Tibial nerve (tissue), 4 donors: ENCODE data around the gene PRKCE. TPM values are rescaled to one million over a fixed set of nuclear protein-coding genes. Genes with fewer than 3 reads are reported as not detected.

ENCODE experiments used
- DNase-seq, 2 donors: peaks; one replicate each; pipeline ENCODE4 v3.0.0-alpha.2; 2019; ENCODE audit warnings: low spot score in 2 of 2
- H3K27ac ChIP-seq, 4 donors: fragments of 200-600 bp; sonication (generic) in 3 of 4; one replicate each; pipeline ENCODE4 v1.5.1; 2017 to 2019; ENCODE audit warnings: mild to moderate bottlenecking in 1 of 4
- H3K27me3 ChIP-seq, 2 donors: fragments of 200-600 bp; sonication (generic) in 1 of 2; one replicate each; pipeline versions ENCODE4 v1.5.1 to v1.6.0; 2017 to 2019
- H3K36me3 ChIP-seq, 3 donors: fragments of 200-600 bp; sonication (generic); one replicate each; pipeline ENCODE4 v1.5.1; 2018 to 2019
- H3K4me1 ChIP-seq, 4 donors: fragments of 200-600 bp; sonication (generic) in 3 of 4; one replicate each; pipeline ENCODE4 v1.5.1; 2017 to 2019
- H3K4me3 ChIP-seq, 4 donors: fragments of 200-600 bp; sonication (generic) in 3 of 4; one replicate each; pipeline ENCODE4 v1.5.1; 2017 to 2019; ENCODE audit warnings: mild to moderate bottlenecking in 1 of 4, moderate library complexity in 1 of 4
- H3K9me3 ChIP-seq, 4 donors: fragments of 200-600 bp; sonication (generic) in 3 of 4; one replicate each; pipeline ENCODE4 v1.5.1; 2017 to 2019
- EP300 ChIP-seq, 2 donors: sonication (generic); formaldehyde crosslinking; IDR thresholded peaks; one replicate each; pipeline ENCODE4 v1.6.1; 2017; ENCODE audit warnings: antibody characterized with exemption in 2 of 2, mild to moderate bottlenecking in 1 of 2
- POLR2A ChIP-seq, 2 donors: fragments of 450-650 bp; IDR thresholded peaks; one replicate each; pipeline ENCODE4 v1.6.1; 2017; ENCODE audit warnings: antibody characterized with exemption in 2 of 2, mild to moderate bottlenecking in 2 of 2, moderate library complexity in 2 of 2
- WGBS, 2 donors: methylation state at CpG; one replicate each; pipeline ENCODE4 v1.1.5; 2018; 5-methylcytosine and 5-hydroxymethylcytosine counted together
- total RNA-seq, 4 donors: library from RNA; depleted of rRNA; stranded (reverse); fragments of >200 nt; gene quantifications; one replicate each; pipeline ENCODE4 v1.1.0, GENCODE V29; 2016
- TF ChIP-seq, protein P1 (sequence below), 5 experiments: fragments of 200-600 bp in 3 of 5; fragments of 450-650 bp in 2 of 5; sonication (generic) in 3 of 5; IDR thresholded peaks; one replicate each; pipeline ENCODE4 v1.5.1; 2016 to 2019; ENCODE audit warnings: antibody characterized with exemption in 5 of 5, mild to moderate bottlenecking in 3 of 5, moderate library complexity in 2 of 5

PRKCE gene
- total RNA-seq, 4 donors from 2014 or later = 14.4 to 22.4 (median 17.9) TPM

DNA sequence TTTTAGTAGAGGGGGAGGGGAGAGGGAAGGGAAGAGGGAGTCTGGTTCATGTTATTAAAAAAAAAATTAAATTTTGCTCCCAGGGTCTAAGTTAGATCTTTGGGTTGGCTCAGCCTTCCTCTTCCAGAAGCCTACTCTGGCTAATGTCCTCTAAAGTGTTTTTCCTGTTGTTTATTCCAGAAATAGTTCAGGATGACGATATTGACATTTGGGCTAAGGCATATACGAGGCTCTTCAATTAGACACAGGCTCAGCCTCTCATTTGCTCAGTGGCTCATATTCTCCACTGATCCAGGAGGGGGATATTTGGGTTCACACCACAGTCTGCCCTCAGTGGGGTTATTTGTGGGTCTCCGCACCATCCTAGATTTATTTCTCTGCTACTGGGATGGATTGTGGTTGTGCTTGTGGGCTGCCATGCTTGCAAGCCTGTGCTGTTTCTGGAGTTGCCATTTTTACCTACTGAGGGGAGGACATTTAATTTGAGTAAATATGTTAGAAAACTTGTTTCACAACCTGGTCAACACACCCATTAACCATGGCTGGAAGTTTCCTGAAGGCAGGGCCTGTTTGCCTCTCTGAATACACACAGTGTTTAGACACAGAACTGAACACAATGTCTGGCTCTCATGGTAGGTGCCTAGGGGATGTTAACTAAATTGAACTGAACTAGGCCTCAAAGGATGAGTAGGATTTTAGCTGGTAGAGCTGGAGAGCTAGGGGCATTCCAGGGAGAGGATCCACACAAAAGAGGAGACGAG is 388.2 kb downstream of the PRKCE start:
- H3K27ac ChIP-seq = no peak overlapping the region

DNA sequence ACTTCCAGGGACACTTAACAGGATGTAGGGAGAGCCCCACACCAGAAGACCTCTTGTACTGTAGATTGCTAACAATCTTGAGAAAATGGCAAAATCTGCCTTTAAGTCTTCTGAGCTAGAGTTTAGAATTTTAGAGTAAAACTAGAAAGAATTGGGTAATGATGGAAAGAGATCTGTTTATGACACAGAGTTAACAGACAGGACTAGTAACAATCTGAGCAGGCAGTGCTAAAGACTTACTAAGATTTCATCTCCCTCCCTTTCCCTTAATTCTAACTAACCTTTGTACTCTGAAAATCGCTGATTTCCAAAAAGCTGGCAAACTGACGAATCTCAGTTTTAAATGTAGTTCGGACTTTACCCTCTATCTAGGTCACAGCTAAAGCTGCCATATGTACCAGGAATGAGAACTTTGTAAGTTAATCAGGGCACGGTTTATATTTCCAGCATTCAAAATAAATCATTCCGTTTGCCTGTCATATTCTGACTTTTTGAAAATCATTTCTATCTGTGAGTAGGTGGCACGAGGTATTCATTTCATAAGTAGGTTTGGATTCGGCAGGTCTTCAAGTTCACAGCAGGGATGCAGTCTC is 389.2 kb downstream of the PRKCE start:
- Histone ChIP-seq H3K27ac (no peak overlapping the region), H3K4me1 (peaks cover 0 to 25% (median 9%) of the 10 kb centered on the region in 4 donors), H3K36me3 (no peaks in the 10 kb centered on the region), H3K9me3 (no peaks in the 10 kb centered on the region), H3K4me3 (no peak overlapping the region), H3K27me3 (no peaks in the 10 kb centered on the region)
- 87 to 96% methylated on average over 7 of the region's 7 CpGs for WGBS, 2 donors
- TF ChIP-seq, protein P1, sequence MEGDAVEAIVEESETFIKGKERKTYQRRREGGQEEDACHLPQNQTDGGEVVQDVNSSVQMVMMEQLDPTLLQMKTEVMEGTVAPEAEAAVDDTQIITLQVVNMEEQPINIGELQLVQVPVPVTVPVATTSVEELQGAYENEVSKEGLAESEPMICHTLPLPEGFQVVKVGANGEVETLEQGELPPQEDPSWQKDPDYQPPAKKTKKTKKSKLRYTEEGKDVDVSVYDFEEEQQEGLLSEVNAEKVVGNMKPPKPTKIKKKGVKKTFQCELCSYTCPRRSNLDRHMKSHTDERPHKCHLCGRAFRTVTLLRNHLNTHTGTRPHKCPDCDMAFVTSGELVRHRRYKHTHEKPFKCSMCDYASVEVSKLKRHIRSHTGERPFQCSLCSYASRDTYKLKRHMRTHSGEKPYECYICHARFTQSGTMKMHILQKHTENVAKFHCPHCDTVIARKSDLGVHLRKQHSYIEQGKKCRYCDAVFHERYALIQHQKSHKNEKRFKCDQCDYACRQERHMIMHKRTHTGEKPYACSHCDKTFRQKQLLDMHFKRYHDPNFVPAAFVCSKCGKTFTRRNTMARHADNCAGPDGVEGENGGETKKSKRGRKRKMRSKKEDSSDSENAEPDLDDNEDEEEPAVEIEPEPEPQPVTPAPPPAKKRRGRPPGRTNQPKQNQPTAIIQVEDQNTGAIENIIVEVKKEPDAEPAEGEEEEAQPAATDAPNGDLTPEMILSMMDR (IDR thresholded peaks at IDR 0.05) = no peak
- no peak for DNase-seq

More for the DNA sequence above, 388.2 kb downstream of the PRKCE start:
- TF ChIP-seq, protein P1 (IDR thresholded peaks at IDR 0.05) = no peak
- TF ChIP-seq EP300 (IDR thresholded peaks at IDR 0.05) (no peak), POLR2A (IDR thresholded peaks at IDR 0.05) (no peak)
- DNase-seq = no peak
- Histone ChIP-seq H3K4me3 (no peak overlapping the region), H3K36me3 (no peaks in the 10 kb centered on the region), H3K9me3 (no peaks in the 10 kb centered on the region), H3K4me1 (peaks cover 0 to 25% (median 9%) of the 10 kb centered on the region in 4 donors), H3K27me3 (no peaks in the 10 kb centered on the region)
- 85 to 91% methylated on average over 4 of the region's 4 CpGs for WGBS, 2 donors

DNA sequence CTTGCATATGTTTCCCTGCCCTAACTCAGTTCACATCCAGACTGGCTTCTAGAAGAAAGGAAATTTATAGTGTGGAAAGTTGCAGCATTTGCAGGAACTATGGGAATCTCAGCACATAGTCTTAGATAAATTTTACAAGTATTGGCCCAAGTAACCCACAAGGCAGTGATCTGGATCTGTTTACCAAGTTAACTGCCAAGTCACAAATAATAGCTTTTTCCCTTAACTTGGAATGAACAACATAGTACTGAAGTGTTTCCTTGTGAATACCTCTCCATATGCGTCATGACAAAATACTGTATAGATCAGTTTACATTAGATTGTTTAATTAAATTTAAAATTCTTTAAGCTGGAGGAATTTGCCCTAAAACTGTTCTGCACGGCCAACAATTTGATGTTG is 390.0 kb downstream of the PRKCE start:
- Histone ChIP-seq H3K27ac (no peak overlapping the region), H3K9me3 (no peaks in the 10 kb centered on the region), H3K27me3 (no peaks in the 10 kb centered on the region), H3K36me3 (peaks cover 0 to 6% (median 0%) of the 10 kb centered on the region in 3 donors), H3K4me1 (peaks cover 0 to 25% (median 9%) of the 10 kb centered on the region in 4 donors), H3K4me3 (no peak overlapping the region)
- no peak for TF ChIP-seq EP300 (IDR thresholded peaks at IDR 0.05)
- TF ChIP-seq POLR2A (IDR thresholded peaks at IDR 0.05) = no peak
- TF ChIP-seq, protein P1 (IDR thresholded peaks at IDR 0.05) = no peak
- no peak for DNase-seq
- 63 to 69% methylated on average over 2 of the region's 2 CpGs for WGBS, 2 donors

DNA sequence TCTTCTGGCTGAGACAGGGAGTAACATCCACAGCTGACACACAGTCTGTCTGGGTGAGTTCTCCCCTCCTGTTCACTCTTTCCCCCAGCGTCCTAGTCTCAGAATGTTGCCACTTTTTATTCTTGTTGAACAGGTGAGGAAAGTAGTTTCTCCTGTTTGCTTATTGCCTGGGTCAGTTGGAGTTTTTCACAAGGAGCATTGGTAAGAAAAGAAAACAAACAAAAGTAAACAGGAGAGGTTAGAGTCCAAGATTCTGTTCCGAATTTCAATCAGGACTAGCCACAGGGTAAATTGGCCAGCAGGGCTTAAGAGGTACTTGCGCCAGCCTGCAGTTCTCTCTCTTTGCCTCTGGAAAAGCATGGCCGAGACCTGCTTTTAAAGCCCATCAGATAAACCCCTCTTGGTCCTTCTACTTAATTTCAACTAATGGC is 390.7 kb downstream of the PRKCE start:
- H3K9me3 ChIP-seq = no peaks in the 10 kb centered on the region
- H3K4me1 ChIP-seq = peaks cover 0 to 25% (median 9%) of the 10 kb centered on the region in 4 donors
- no peak for DNase-seq
- 80 to 89% methylated on average over 4 of the region's 4 CpGs for WGBS, 2 donors
- H3K36me3 ChIP-seq = peaks cover 0 to 10% (median 0%) of the 10 kb centered on the region in 3 donors
- no peaks in the 10 kb centered on the region for H3K27me3 ChIP-seq
- TF ChIP-seq, protein P1 (IDR thresholded peaks at IDR 0.05) = no peak
- no peak for TF ChIP-seq EP300 (IDR thresholded peaks at IDR 0.05)
- no peak for TF ChIP-seq POLR2A (IDR thresholded peaks at IDR 0.05)
- H3K4me3 ChIP-seq = no peak overlapping the region
- no peak overlapping the region for H3K27ac ChIP-seq

DNA sequence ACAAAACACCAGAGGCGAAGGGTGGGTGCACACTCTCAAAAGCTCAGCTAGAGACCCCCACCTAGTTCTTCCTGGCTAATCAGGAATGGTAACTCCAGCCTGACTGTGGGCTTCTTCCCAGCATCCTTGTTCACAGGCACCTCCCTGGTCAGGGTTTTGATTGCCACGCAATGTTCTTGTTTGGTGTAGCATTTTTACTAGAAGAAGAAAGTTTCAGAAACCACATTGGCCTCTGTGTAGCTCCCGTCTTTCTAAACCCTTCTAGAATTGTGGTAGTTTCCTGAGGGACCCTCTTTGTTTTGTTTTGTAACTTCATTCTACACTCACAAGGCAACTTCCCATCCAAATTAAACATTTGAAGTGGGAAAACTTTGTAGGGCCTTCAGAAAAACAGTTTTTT is 391.2 kb downstream of the PRKCE start:
- TF ChIP-seq EP300 (IDR thresholded peaks at IDR 0.05) = no peak
- TF ChIP-seq POLR2A (IDR thresholded peaks at IDR 0.05) = no peak
- TF ChIP-seq, protein P1 (IDR thresholded peaks at IDR 0.05) = no peak
- WGBS, 2 donors = 71 to 76% methylated on average over 3 of the region's 3 CpGs
- H3K4me3 ChIP-seq = no peak overlapping the region
- no peak overlapping the region for H3K27ac ChIP-seq
- no peak for DNase-seq
- peaks cover 0 to 13% (median 0%) of the 10 kb centered on the region in 3 donors for H3K36me3 ChIP-seq
- H3K4me1 ChIP-seq = peaks cover 0 to 21% (median 7%) of the 10 kb centered on the region in 4 donors
- no peaks in the 10 kb centered on the region for H3K27me3 ChIP-seq
- H3K9me3 ChIP-seq = no peaks in the 10 kb centered on the region
